ENCODE measurements around the gene GET4. TPM values are rescaled to one million over a fixed set of nuclear protein-coding genes. Genes with fewer than 3 reads are reported as not detected.
"Not testable (repeated sequence)": the region's sequence is repeated elsewhere in the genome, so short reads cannot be mapped to it uniquely, and the experiment has no call there.

Gene GET4
- total and polyA plus RNA-seq, 2 donors, result 11.6 to 42.4 TPM

- Histone ChIP-seq H3K4me1 (ENCODE audit: insufficient read depth) (no peaks in the 10 kb centered on the region), H3K4me3 (ENCODE audit: low read depth, low read length) (no peak overlapping the region), H3K27ac (ENCODE audit: low read depth) (no peak overlapping the region), H3K36me3 (ENCODE audit: insufficient read depth) (no peaks in the 10 kb centered on the region)
- DNase-seq (ENCODE audit: extremely low spot score), result no peak
- 69% methylated on average over 2 of the region's 2 CpGs for WGBS
Observed at GRCh38 chr7:940599-941408, 64.5 kb downstream of the GET4 start.

DNA sequence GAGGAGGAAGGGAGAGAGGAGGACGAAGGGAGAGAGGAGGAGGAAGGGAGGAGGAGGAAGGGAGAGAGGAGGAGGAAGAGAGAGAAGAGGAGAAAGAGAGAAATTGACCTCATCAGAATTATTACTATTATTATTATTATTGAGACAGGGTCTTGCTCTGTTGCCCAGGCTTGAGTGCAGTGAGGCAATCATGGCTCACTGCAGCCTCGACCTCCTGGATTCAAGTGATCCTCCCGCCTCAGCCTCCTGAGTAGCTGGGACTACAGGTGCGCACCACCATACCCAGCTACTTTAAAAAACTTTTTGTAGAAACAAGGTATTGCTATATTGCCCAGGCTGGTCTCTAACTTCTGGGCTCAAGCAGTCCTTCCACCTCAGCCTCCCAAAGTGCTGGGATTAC is 67.4 kb downstream of the GET4 start:
- not testable (repeated sequence) for DNase-seq (ENCODE audit: extremely low spot score); H3K27ac ChIP-seq (ENCODE audit: low read depth); H3K4me3 ChIP-seq (ENCODE audit: low read depth, low read length); H3K36me3 ChIP-seq (ENCODE audit: insufficient read depth); H3K4me1 ChIP-seq (ENCODE audit: insufficient read depth)
- 83% methylated on average over 4 of the region's 4 CpGs for whole genome bisulfite sequencing

- H3K27ac ChIP-seq (ENCODE audit: low read depth), result peak overlapping the region; percentile 76
- H3K4me1 ChIP-seq (ENCODE audit: insufficient read depth), result no peaks in the 10 kb centered on the region
- no peak overlapping the region for H3K4me3 ChIP-seq (ENCODE audit: low read depth, low read length)
- DNase-seq (ENCODE audit: extremely low spot score), result no peak
- no peaks in the 10 kb centered on the region for H3K36me3 ChIP-seq (ENCODE audit: insufficient read depth)
- WGBS, result 89% methylated on average over 5 of the region's 5 CpGs
Observed at GRCh38 chr7:944744-945143, 68.4 kb downstream of the GET4 start.

- Histone ChIP-seq H3K4me3 (ENCODE audit: low read depth, low read length) (no peak overlapping the region), H3K4me1 (ENCODE audit: insufficient read depth) (no peaks in the 10 kb centered on the region), H3K36me3 (ENCODE audit: insufficient read depth) (no peaks in the 10 kb centered on the region), H3K27ac (ENCODE audit: low read depth) (peak overlapping the region; percentile 76)
- WGBS, result 77% methylated on average over 13 of the region's 13 CpGs
- DNase-seq (ENCODE audit: extremely low spot score), result no peak
Observed at GRCh38 chr7:945147-945555, 68.8 kb downstream of the GET4 start.

GRCh38 chr7:945556-946255 is 69.4 kb downstream of the GET4 start:
- Histone ChIP-seq H3K4me3 (ENCODE audit: low read depth, low read length) (no peak overlapping the region), H3K27ac (ENCODE audit: low read depth) (peak overlapping the region; percentile 76), H3K4me1 (ENCODE audit: insufficient read depth) (no peaks in the 10 kb centered on the region), H3K36me3 (ENCODE audit: insufficient read depth) (no peaks in the 10 kb centered on the region)
- DNase-seq (ENCODE audit: extremely low spot score), result peak; percentile 73
- WGBS, result 67% methylated on average over 30 of the region's 30 CpGs

Other genes with a start within 250 kb of the GET4 start
- 10.6 TPM for gene DNAAF5, start 149.9 kb upstream of the GET4 start, total RNA-seq
- gene DNAAF5, start 149.9 kb upstream of the GET4 start, polyA plus RNA-seq, result 20.9 TPM
- 12.3 TPM for gene PRKAR1B, start 149.3 kb upstream of the GET4 start, total RNA-seq
- gene PRKAR1B, start 149.3 kb upstream of the GET4 start, polyA plus RNA-seq, result 13.7 TPM
- 238 TPM for gene SUN1, start 44.1 kb upstream of the GET4 start, total RNA-seq
- 103 TPM for gene SUN1, start 44.1 kb upstream of the GET4 start, polyA plus RNA-seq
- 11.7 TPM for gene ADAP1, start 78.1 kb downstream of the GET4 start, total RNA-seq
- 13.7 TPM for gene ADAP1, start 78.1 kb downstream of the GET4 start, polyA plus RNA-seq
- 24.0 TPM for gene COX19, start 99.0 kb downstream of the GET4 start, total RNA-seq
- gene COX19, start 99.0 kb downstream of the GET4 start, polyA plus RNA-seq, result 6.5 TPM
- 7.5 TPM for gene CYP2W1, start 106.6 kb downstream of the GET4 start, total RNA-seq
- 0.22 TPM for gene CYP2W1, start 106.6 kb downstream of the GET4 start, polyA plus RNA-seq
- 3.1 TPM for gene GPR146, start 168.0 kb downstream of the GET4 start, total RNA-seq
- gene GPR146, start 168.0 kb downstream of the GET4 start, polyA plus RNA-seq, result 43.9 TPM
- gene GPER1, start 211.6 kb downstream of the GET4 start, total RNA-seq, result 1.9 TPM
- 12.7 TPM for gene GPER1, start 211.6 kb downstream of the GET4 start, polyA plus RNA-seq